Keratinocyte (primary cell): Measurements from ENCODE around the gene MUC6.

Experiments
- CTCF ChIP-seq, 3 experiments: IDR thresholded peaks in 1 of 3; conservative IDR thresholded peaks in 1 of 3; optimal IDR thresholded peaks in 1 of 3; 2 replicates in 2 of 3; 3 replicates in 1 of 3; pipeline versions ENCODE3 to v1.5.1; 2011; ENCODE audit warnings: low read length in 3 of 3, mild to moderate bottlenecking in 3 of 3, moderate library complexity in 2 of 3, control low read depth in 1 of 3, inconsistent platforms in 1 of 3; ENCODE audit not compliant: insufficient read depth in 2 of 3; ENCODE audit errors: extremely low read depth in 1 of 3
- EZH2 ChIP-seq: IDR thresholded peaks from one replicate; pipeline ENCODE4 v1.6.1; 2012; ENCODE audit warnings: inconsistent platforms, mild to moderate bottlenecking, low read length, moderate library complexity

- TF ChIP-seq CTCF (optimal IDR thresholded peaks at IDR 0.05 in 1 of 3, IDR thresholded peaks at IDR 0.05 in 1 of 3, conservative IDR thresholded peaks at IDR 0.05 in 1 of 3; ENCODE audit: extremely low read depth in 1 of 3, insufficient read depth in 2 of 3, low read length in 3 of 3) (no peak), EZH2 (no peak)
Observed at GRCh38 chr11:1081601-1082311, 45.2 kb upstream of the MUC6 start.
